Skeletal muscle tissue (tissue), 4 donors: ENCODE results near the gene SIPA1. TPM values are rescaled to one million over a fixed set of nuclear protein-coding genes. Genes with fewer than 3 reads are reported as not detected.

Source experiments
- H3K27ac ChIP-seq: one replicate; pipeline ENCODE4 v1.7.0; 2013; ENCODE audit warnings: mild to moderate bottlenecking, low read depth, low read length, inconsistent platforms
- H3K27me3 ChIP-seq, 3 donors: one replicate each; pipeline ENCODE4 v1.7.0; 2013; ENCODE audit warnings: low read length in 3 of 3; ENCODE audit not compliant: control insufficient read depth in 3 of 3, insufficient read depth in 3 of 3
- H3K36me3 ChIP-seq, 3 donors: one replicate each; pipeline ENCODE4 v1.7.0; 2013; ENCODE audit warnings: low read length in 3 of 3; ENCODE audit not compliant: control insufficient read depth in 3 of 3, insufficient read depth in 3 of 3
- H3K4me1 ChIP-seq, 3 donors: one replicate each; pipeline ENCODE4 v1.7.0; 2013; ENCODE audit warnings: low read length in 3 of 3, mild to moderate bottlenecking in 3 of 3; ENCODE audit not compliant: control insufficient read depth in 3 of 3, insufficient read depth in 3 of 3
- H3K4me3 ChIP-seq, 3 donors: one replicate each; pipeline ENCODE4 v1.7.0; 2013; ENCODE audit warnings: low read length in 3 of 3
- H3K9ac ChIP-seq, 3 donors: one replicate each; pipeline ENCODE4 v1.7.0; 2013; ENCODE audit warnings: low read length in 3 of 3, mild to moderate bottlenecking in 3 of 3, moderate library complexity in 2 of 3, low read depth in 1 of 3
- H3K9me3 ChIP-seq, 3 donors: one replicate each; pipeline ENCODE4 v1.7.0; 2013; ENCODE audit warnings: low read length in 3 of 3; ENCODE audit not compliant: control insufficient read depth in 3 of 3
- total RNA-seq: library from RNA; depleted of rRNA; stranded (reverse); fragments of >200 nt; gene quantifications from one replicate; pipeline ENCODE4 v1.2.3, GENCODE V29; 2014
- donor health status: Osteomylitis.

SIPA1 gene
- total RNA-seq, 1 donor from 2014 or later: 15.7 TPM

- H3K27me3 ChIP-seq: peaks cover 7 to 9% (median 7%) of the 10 kb centered on the region in 3 donors
- peaks cover 26 to 46% (median 27%) of the 10 kb centered on the region in 3 donors for H3K4me1 ChIP-seq
- peak overlapping the region; percentile 93 for H3K27ac ChIP-seq
- H3K4me3 ChIP-seq: peak overlapping the region; percentile 70 to 84 (median 72)
- H3K36me3 ChIP-seq: peaks cover 28 to 37% (median 31%) of the 10 kb centered on the region in 3 donors
- H3K9ac ChIP-seq: peak overlapping the region; percentile 70 to 88 (median 88)
- no peaks in the 10 kb centered on the region for H3K9me3 ChIP-seq
Observed at GRCh38 chr11:65651589-65652510, 13.9 kb downstream of the SIPA1 start.

DNA sequence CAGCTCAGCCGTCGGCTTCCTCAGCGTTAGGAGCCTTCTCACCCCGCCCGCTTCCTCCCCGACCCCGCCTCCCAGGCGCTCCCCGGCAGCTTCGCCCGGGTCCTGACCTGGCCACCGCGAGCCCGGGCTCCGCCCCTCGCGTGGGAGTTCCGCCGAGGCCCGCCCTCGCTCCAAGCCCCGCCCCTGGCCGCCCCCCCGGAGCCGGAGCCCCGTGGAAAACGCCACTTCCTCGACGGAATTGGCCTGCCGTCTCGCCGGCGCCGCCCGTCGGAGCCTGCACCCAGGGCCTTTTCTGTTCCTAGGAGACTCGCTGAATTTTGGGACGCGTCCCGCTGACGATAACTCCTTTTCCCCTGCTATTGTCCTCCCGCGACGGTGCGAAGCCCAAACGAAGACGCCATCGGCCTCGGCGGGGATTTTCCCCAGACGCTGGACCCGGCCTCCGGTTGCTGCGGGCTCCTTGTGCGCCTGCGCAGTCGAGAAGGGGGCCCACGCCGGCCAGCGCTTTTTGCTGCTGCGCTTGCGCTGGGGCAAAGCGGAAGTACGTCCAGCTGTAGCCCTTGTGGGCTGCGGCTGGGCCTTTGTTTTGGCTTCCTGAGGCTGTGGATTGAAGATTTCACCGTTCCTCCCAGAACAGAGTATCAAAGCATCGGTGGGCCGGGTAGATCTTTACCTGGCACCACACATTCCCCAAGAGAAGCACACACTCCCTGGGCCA, 14.8 kb downstream of the SIPA1 start:
- Histone ChIP-seq H3K9me3 (no peaks in the 10 kb centered on the region), H3K36me3 (peaks cover 36 to 45% (median 39%) of the 10 kb centered on the region in 3 donors), H3K4me1 (peaks cover 26 to 46% (median 27%) of the 10 kb centered on the region in 3 donors), H3K9ac (peak overlapping the region; percentile 88 to 93 (median 88)), H3K4me3 (peak overlapping the region; percentile 70 to 84 (median 82)), H3K27ac (peak overlapping the region; percentile 93), H3K27me3 (peaks cover 0 to under 1% (median 0%) of the 10 kb centered on the region in 3 donors)

DNA sequence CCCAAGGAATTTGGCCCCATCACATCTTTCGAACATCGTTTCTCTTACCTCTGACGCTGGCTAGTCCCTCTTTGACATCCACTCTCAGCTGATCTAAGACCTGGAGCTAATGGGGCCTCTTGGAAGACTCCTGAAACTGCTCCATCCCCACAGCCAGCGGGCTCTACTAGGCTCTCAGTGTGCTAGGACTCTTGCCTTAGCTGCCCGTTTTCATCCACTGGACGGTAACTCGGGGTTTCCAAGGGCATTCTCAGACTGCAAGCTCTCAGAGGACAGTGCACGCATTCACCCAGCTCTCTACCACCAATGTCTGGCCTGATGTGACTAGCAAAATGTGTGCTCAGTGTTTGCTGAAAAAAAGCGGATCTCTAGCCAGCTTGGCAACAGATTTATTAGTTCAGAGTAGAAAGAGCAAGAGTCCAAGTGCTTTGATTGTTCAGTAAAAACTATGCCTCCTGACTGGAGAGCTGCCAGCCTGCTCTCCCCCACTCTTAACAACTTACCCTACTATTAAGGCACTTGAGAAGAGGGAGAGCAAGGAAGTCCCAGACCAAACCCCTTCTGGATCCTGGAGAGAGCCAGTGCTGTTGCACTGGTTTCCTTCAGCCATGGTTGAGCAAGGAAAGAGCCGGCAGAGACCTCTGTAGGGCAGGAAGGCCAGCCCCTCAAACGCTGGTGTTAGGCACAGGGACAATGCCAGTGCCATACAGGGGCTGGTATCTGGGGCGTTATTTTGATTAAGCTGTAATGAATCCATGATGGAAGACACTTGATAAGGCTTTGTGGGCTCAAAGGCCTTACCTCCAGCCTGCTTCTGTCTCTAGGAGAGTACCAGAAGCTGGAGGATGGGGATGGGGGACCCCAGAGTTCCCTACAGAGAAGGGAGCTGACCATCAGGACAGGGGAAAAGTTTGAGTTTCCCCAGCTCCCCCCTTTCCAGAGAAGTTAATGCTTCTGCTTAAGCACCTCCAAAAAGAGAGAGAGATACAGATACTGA, 15.6 kb downstream of the SIPA1 start:
- H3K36me3 ChIP-seq: peaks cover 45 to 54% (median 48%) of the 10 kb centered on the region in 3 donors

GRCh38 chr11:65654375-65655349, 16.8 kb downstream of the SIPA1 start:
- Histone ChIP-seq H3K27me3 (no peaks in the 10 kb centered on the region), H3K4me3 (no peak overlapping the region), H3K27ac (no peak overlapping the region), H3K9me3 (no peaks in the 10 kb centered on the region), H3K9ac (no peak overlapping the region), H3K36me3 (peaks cover 50 to 63% (median 53%) of the 10 kb centered on the region in 3 donors), H3K4me1 (peaks cover 26 to 40% (median 28%) of the 10 kb centered on the region in 3 donors)

More for the DNA sequence above, 15.6 kb downstream of the SIPA1 start:
- H3K9ac ChIP-seq: peak overlapping the region; percentile 88 to 93 (median 88)
- H3K27me3 ChIP-seq: no peaks in the 10 kb centered on the region
- peaks cover 26 to 46% (median 27%) of the 10 kb centered on the region in 3 donors for H3K4me1 ChIP-seq
- H3K27ac ChIP-seq: peak overlapping the region; percentile 93
- no peaks in the 10 kb centered on the region for H3K9me3 ChIP-seq
- H3K4me3 ChIP-seq: peak overlapping the region; percentile 55 to 84 (median 82)

GRCh38 chr11:65655570-65656332, 17.9 kb downstream of the SIPA1 start:
- Histone ChIP-seq H3K36me3 (peaks cover 59 to 69% (median 61%) of the 10 kb centered on the region in 3 donors), H3K4me3 (no peak overlapping the region), H3K27me3 (no peaks in the 10 kb centered on the region), H3K4me1 (peaks cover 26 to 40% (median 31%) of the 10 kb centered on the region in 3 donors), H3K9me3 (no peaks in the 10 kb centered on the region), H3K9ac (no peak overlapping the region), H3K27ac (no peak overlapping the region)

GRCh38 chr11:65657426-65657825, 19.5 kb downstream of the SIPA1 start:
- H3K4me3 ChIP-seq: no peak overlapping the region
- H3K4me1 ChIP-seq: peaks cover 27 to 37% (median 31%) of the 10 kb centered on the region in 3 donors
- H3K27me3 ChIP-seq: no peaks in the 10 kb centered on the region
- H3K9ac ChIP-seq: no peak overlapping the region
- peaks cover 66 to 71% (median 67%) of the 10 kb centered on the region in 3 donors for H3K36me3 ChIP-seq
- H3K9me3 ChIP-seq: no peaks in the 10 kb centered on the region
- no peak overlapping the region for H3K27ac ChIP-seq

DNA sequence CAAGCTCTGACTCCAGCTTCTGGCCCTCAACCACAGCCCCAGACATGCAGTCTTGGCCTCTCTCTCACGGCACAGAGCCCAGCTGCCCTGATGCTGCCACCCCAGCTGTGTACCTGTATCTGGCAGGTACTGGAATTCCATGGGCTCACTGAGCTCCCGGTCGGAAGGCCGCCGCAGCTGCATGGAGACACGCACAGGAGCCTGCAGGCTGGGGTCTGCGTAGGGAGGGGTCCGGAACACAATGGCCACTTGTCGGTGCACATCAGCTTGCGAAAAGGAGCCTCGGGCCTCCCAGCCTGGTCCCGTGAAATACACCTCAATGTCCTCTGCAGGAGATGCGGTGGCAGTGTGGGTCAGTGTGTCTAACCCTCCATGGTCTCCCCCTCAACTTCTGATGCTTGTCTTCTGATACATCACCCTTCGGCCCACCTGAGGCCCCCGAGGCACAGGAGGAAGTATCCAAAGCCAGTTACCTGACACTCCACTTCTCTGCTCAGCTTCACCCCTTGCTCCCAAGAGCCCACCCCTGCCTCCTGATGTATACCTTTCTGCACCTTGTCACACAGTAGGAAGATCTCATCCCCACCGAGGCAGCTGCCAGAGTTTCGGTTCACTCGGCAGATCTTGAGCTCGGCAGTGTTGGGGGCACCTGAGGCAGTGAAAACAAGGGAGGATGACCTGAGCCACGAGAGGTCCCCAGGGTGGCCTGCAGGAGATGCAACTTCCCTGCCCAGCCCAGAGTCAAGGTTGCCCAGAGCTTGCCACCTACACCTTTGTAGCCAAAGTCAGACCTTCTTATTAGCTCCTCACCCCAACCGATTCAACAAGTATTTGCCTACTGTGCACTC, 20.5 kb downstream of the SIPA1 start:
- Histone ChIP-seq H3K4me3 (no peak overlapping the region), H3K9ac (no peak overlapping the region), H3K27me3 (no peaks in the 10 kb centered on the region), H3K36me3 (peaks cover 66 to 71% (median 67%) of the 10 kb centered on the region in 3 donors), H3K27ac (no peak overlapping the region), H3K9me3 (no peaks in the 10 kb centered on the region), H3K4me1 (peaks cover 22 to 31% (median 25%) of the 10 kb centered on the region in 3 donors)
